Vagina (tissue), 2 donors: ENCODE measurements around the gene GNG13.

Experiments
- POLR2A ChIP-seq, 2 donors: fragments of 450-650 bp; IDR thresholded peaks; one replicate each; pipeline ENCODE4 v1.6.1; 2017; ENCODE audit warnings: antibody characterized with exemption in 2 of 2, mild to moderate bottlenecking in 2 of 2, moderate library complexity in 2 of 2
- TF ChIP-seq, protein P1 (sequence below), 3 experiments: fragments of 450-650 bp in 2 of 3; fragments of 200-600 bp in 1 of 3; sonication (generic) in 1 of 3; IDR thresholded peaks; one replicate each; pipeline ENCODE4 v1.5.1; 2017 to 2019; ENCODE audit warnings: antibody characterized with exemption in 3 of 3, mild to moderate bottlenecking in 2 of 3, moderate library complexity in 2 of 3

DNA sequence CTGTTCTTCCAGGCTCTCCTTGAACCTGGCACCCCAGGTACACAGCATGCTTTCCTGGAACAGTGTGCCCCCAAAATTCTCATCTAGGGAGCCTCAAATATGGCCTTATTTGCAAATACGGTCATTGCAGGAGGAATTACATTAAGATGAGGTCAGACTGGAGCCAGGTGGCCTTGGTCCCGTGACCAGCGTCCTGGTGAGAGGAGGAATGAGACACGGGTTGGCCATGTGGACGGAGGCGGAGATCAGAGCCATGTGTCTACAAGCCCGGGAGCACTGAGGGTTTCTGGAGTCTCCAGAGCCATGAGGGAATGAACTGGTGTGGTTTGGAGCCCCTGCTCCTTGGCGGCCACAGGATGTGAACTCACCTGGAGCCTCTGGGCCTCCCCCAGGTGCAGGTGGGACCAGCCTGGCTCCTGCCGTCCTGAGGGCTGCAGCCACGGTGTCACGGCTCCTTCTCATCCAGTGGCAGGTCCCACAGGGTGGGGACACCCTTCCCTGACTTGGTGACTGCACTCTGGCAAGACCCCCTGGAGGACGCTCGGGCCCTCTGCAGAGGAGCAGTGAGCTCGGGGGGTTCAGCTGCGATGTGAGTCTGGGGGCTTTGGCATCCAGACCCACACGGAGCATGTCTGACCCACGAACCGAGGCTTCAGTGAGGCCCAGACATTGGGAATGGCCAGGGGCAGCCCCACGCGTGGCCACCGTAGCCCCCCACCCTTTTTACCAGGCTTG is 21.8 kb upstream of the GNG13 start:
- TF ChIP-seq, protein P1, sequence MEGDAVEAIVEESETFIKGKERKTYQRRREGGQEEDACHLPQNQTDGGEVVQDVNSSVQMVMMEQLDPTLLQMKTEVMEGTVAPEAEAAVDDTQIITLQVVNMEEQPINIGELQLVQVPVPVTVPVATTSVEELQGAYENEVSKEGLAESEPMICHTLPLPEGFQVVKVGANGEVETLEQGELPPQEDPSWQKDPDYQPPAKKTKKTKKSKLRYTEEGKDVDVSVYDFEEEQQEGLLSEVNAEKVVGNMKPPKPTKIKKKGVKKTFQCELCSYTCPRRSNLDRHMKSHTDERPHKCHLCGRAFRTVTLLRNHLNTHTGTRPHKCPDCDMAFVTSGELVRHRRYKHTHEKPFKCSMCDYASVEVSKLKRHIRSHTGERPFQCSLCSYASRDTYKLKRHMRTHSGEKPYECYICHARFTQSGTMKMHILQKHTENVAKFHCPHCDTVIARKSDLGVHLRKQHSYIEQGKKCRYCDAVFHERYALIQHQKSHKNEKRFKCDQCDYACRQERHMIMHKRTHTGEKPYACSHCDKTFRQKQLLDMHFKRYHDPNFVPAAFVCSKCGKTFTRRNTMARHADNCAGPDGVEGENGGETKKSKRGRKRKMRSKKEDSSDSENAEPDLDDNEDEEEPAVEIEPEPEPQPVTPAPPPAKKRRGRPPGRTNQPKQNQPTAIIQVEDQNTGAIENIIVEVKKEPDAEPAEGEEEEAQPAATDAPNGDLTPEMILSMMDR (IDR thresholded peaks at IDR 0.05): no peak
- TF ChIP-seq POLR2A (IDR thresholded peaks at IDR 0.05): no peak
